GM18909 (cell line): ENCODE results near the gene ZDHHC22.

Source experiments
- ATAC-seq: cut with Tn5 transposase; IDR thresholded peaks from one replicate; pipeline ENCODE4 v1.9.1; 2021; ENCODE audit warnings: mild to moderate bottlenecking; ENCODE audit not compliant: unreplicated experiment, poor library complexity

Gene ZDHHC22

GRCh38 chr14:77131206-77131605 lies 10.4 kb downstream of the ZDHHC22 start:
- no peak for ATAC-seq

- ATAC-seq = no peak
Observed at GRCh38 chr14:77130386-77130785, 11.2 kb downstream of the ZDHHC22 start.

DNA sequence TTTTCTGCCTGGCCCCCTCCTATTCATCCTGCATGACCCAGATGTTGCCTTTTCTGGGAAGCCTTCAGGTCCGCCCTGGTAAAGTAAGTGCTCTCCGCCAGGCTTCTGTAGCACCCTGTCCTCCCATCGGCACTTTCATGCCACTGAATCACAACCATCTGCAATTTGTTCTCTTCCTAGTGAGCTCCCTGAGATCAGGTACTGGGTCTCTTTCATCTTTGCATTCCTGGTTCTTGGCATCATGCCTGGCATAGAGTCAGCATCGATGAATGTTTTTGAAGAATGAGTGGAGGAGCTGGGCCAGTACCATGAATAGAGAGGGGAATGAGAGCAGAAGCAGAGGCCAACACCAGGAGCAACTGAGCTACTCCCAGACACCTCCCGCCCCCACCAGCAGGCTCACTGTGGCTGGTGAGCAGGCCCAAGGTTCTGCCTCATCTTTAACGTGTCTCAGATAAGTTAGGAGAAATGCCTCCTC lies 13.1 kb downstream of the ZDHHC22 start:
- no peak for ATAC-seq

GRCh38 chr14:77126461-77126990 lies 15.1 kb downstream of the ZDHHC22 start:
- ATAC-seq = no peak

DNA sequence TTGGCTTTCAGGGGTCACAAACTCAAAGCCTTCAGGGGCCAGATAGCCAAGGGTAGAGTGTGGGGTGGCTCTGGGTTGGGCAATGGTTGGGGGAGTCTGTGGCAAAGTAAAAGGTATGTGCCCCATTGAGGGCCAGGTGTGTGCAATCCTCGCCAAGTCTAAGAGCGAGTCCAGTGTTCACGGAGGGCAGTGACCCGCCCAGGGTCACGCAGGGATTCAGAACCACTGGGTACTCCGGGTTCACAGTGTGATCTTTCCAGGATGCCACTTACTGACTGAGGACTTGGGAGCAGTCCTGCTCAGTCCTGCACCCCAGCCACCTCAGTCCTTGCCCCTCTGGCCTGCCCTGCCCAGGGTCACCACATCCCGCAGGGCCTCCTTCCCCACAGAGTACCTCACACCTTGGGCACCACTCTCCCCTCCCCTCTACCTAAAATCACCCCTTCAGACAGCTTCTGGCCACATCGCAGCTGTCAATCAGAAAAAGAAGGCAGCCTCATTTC lies 15.7 kb downstream of the ZDHHC22 start:
- ATAC-seq = no peak

DNA sequence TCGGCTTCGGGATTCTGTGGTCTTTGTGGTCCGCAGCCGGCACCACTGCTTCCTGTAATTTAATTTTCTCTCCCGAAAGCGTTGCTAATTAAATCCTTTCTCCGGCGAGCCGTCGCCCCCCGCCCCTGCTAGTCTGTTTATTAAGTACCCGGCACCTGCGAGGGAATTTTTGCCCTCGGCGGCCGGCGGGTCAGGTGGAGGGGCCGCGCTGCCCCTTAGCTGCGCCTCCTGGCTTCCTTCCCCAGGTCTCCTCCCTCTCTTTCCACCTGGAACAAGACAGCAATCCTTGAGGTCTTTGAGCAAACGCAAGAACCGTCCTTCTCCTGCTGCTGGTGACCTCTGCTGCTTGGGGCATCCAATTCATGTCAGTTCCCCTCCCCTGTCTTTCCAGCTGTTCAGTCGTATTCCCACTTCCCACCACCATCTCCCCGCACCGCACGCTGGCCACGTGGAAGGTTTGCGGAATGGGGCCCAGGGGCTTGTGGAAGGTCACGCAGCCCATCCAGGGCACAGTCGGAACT lies 16.2 kb downstream of the ZDHHC22 start:
- no peak for ATAC-seq

- no peak for ATAC-seq
Observed at GRCh38 chr14:77124345-77125280, 17.0 kb downstream of the ZDHHC22 start.

GRCh38 chr14:77123381-77124325 lies 17.9 kb downstream of the ZDHHC22 start:
- ATAC-seq = no peak

GRCh38 chr14:77122526-77123125 lies 19.0 kb downstream of the ZDHHC22 start:
- ATAC-seq = no peak

GRCh38 chr14:77120771-77121743 lies 20.5 kb downstream of the ZDHHC22 start:
- ATAC-seq = peak; percentile 89

DNA sequence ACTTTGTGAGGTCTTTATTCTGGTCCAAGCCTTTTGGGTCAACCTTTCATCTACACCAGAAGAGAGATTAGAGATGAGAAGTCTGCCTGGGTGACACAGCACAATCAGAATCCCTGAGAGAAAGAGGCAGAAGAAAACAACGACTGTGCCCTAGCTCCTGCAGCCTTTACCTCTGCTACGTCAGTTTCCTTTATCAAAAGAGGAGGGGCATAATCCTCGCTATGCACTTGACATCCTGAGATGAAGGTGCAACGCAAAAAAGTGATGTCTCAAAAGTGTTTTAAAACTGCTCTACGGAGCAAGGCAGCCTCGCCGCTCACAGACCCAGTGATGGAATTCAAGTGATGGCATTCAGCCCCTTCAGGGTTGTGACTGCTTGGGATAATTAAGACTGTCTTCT lies 21.7 kb downstream of the ZDHHC22 start:
- ATAC-seq = no peak

DNA sequence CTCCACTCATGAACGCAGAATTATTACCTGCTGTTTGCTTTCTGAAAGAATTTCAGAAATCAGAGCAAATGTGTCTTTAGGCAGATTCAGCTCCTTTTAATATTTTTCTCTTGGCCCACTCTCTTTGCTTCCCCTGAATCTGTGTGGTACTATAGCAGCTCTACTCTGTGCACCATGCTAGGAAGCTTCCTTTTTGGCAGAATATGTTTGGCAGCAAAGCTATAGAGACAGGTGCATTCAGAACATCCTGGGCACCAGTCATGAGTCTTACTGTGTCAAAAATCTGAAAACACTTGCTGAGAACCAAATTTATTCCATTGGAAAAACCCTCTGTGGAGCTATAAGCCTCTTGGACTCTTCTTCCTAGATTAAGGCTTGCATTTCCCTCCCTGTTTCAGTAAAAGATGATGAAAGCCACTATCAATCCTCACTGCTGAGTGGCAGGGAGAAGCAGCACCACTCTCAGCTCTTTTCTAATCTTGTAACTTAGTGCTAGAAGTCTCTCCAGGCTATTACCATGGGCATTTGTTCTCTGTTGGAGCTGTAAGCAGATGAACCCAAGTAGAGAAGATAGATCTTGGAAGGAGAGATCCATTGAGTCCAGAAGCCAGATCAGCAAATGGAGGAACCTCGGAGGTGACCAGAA lies 25.3 kb downstream of the ZDHHC22 start:
- no peak for ATAC-seq

- ATAC-seq = no peak
Observed at GRCh38 chr14:77114609-77115008, 27.0 kb downstream of the ZDHHC22 start.

GRCh38 chr14:77113644-77114043 lies 27.9 kb downstream of the ZDHHC22 start:
- no peak for ATAC-seq

- no peak for ATAC-seq
Observed at GRCh38 chr14:77111021-77111420, 30.6 kb downstream of the ZDHHC22 start.

GRCh38 chr14:77110286-77110685 lies 31.3 kb downstream of the ZDHHC22 start:
- no peak for ATAC-seq

DNA sequence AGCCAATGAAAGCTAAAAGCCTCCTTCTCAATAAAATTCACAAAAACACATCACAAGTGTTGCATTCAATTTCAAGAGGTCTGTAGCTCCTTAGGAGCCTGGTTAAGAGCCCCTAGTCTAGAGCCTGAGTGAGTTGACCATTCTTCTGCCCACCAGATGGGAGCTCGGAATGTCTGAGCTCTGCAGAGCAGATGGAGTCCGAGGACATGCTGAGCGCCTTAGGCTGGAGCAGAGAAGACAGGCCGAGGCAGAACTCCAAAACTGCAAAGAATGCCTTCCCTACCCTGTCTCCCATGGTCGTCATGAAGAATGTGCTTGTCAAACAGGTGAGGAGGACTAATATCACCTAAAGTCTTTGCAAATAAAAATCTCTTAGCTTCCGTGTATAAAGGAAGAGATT lies 31.9 kb downstream of the ZDHHC22 start:
- no peak for ATAC-seq

DNA sequence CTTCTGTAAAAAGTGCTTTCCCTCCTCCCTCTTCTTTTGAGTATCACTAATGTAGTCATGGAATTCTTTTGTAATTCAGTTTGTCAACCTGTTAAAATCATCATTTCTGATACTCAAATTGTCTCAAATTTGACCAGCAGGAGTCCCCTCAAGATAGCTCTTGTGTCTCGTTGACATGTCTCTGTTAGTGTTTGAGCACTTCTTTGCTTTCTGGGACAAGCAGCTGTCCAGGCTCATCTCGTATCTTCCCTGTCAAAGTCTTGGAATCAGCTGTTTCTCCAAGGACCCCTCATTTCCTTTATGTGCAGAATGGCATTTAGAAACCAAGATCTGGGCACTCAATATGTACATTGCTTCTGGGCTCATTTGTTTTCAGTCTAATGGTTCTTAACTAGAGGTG lies 32.8 kb downstream of the ZDHHC22 start:
- ATAC-seq = no peak
